GM12801 (cell line): ENCODE results near the gene TRIM3.

Source experiments
- CTCF ChIP-seq: IDR thresholded peaks from one replicate; pipeline ENCODE4 v1.5.1; 2011; ENCODE audit warnings: control low read depth; ENCODE audit not compliant: insufficient read length; ENCODE audit errors: extremely low read depth

Gene TRIM3

GRCh38 chr11:6448574-6448973 lies 25.2 kb downstream of the TRIM3 start:
- no peak for TF ChIP-seq CTCF

DNA sequence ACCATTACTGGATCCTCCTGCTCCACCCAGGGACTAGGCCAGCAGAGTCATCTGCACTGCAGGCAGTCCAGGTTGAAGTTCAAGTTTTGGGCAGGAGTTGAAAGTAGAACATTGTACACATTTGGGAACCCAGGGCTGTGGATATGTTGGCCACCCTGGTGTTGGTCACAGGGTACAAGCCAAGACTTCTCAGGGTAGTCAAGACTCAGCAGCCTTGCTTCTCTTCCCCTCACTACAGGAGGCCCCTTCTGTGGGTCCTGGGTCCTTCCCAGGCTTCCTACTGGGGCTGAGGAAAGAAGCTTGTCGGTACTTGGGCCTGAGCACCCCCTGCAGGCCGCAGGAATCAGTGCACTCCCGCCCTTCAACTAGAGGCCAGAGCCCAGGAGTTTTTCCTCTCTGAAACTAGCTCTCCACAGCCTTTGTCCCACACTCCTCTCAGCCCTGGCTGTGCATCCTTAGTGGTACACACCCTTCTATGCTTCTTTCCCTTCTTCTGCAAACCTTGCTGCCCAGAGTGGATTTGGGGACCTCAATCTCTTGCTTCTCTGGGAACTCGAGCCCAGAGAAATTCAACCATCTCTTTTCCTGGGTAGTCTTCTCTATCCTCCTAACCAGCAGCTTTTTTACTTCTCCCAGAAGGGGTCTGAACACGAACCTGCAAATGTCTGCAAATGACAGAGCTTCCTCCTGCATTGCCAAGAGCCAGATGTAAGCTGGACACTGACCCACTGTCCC lies 30.3 kb downstream of the TRIM3 start:
- peak; percentile 11 for TF ChIP-seq CTCF

DNA sequence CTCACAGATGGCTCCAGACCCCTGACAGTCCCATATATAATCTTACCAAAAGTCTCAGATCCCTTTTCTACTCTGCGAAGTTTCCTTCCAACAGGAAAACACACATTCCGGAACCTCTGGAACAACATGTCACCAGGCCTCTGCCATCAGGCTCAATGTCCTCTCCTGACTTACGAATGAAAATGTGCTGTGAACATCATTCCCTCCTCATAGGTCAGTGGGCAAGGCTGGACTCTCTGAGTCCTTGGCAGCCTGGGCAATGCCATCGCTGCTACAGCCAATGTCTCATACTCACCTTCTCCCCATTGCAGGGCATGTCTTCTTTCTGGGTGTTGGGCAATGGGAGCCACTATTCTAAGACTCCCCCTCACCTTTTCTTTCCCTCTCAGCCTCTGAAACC lies 31.3 kb downstream of the TRIM3 start:
- TF ChIP-seq CTCF = no peak

DNA sequence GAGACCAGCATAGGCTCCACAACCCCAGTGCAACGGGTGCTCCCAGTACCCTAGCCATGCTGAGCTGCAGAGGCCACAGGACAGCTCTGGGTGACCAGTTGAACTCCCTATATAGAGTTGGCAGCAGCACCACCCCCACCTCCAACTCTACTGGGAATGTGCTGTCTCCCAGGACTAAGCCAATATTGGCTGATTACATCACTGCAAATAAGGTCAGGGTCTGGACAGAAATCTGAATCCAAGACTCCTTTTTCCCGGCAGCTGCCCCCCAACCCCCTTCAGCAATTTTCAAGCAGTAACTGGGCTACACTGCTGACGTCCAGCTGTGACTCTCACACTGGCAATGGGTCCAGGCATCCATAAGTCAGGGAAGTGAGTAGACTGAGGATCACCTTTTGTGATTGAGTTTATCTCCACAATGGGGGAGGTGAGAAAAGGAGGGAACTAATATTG lies 32.8 kb downstream of the TRIM3 start, which contains the start of gene HPX:
Gene HPX, minus strand, starts transcription at position 82 of the 453 bp plus-strand sequence. Its CDS starts 24 bp downstream, at position 58.
- TF ChIP-seq CTCF = no peak

- no peak for TF ChIP-seq CTCF
Measured at GRCh38 chr11:6438979-6439571, 34.7 kb downstream of the TRIM3 start.

DNA sequence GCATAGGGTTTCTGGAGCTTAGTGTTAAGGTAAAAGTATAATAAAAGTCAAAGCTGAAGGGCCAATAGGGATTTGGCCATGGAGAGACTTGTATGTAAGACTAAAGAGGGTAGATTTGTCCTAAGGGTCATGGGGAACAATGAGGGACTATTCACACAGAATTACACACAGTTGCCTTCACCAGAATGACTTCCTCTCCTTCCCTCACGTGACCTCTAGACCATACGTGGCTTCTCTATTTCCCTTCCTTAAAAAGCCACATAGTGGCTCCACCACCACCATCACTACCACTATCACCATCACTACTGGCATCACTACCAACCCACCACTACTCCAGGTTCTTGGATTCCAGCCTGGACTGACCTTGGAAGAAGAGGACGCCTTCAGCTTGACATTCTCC lies 35.7 kb downstream of the TRIM3 start:
- TF ChIP-seq CTCF = no peak

DNA sequence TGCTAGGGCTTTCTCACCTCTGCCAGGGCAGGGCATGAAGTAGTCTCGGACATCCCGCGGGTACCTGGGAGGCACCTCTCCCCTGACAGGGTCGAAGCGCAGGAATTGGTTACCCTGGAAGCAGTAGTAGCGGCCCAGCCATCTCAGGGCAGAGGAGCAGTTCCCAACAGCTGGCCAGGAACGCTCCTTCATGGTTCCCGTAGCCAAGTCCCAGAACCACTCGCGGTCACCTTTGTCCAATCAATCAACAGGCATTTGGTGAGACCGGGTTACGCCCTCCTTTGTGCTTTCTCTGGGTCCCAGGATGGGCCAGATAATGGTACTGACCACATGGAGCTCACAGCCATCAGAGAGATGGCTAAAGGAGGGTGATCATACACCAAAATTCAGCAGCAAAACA lies 36.3 kb downstream of the TRIM3 start:
- no peak for TF ChIP-seq CTCF
